Activated CD4-positive, alpha-beta T cell treated with anti-CD3 and anti-CD28 coated beads for 24 hours (primary cell): ENCODE results near the gene GLRA3.

ENCODE experiments used
- DNase-seq, 2 donors: peaks; one replicate each; pipeline ENCODE4 v3.0.0-alpha.2; 2020; ENCODE audit warnings: low read depth in 2 of 2

Gene GLRA3

DNA sequence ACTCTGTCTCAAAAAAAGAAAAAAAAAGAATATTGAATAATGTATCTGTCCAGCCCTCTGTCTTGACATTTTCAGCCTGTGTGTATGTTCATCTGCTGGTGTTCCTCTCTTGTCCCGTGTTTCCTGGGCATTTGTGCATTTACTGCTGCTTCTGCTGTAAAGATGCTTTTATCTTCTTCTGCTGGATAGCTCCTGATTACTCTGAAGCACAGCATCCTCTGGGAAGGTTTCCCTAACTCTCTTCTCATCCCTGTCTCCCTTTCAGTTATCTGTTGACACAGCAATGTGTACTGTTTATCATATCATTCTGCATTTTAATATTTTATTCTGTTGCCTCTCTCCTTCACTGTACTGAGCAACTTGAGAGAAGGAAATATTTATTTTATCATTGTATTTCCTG, 232.5 kb downstream of the GLRA3 start:
- no peak for DNase-seq

DNA sequence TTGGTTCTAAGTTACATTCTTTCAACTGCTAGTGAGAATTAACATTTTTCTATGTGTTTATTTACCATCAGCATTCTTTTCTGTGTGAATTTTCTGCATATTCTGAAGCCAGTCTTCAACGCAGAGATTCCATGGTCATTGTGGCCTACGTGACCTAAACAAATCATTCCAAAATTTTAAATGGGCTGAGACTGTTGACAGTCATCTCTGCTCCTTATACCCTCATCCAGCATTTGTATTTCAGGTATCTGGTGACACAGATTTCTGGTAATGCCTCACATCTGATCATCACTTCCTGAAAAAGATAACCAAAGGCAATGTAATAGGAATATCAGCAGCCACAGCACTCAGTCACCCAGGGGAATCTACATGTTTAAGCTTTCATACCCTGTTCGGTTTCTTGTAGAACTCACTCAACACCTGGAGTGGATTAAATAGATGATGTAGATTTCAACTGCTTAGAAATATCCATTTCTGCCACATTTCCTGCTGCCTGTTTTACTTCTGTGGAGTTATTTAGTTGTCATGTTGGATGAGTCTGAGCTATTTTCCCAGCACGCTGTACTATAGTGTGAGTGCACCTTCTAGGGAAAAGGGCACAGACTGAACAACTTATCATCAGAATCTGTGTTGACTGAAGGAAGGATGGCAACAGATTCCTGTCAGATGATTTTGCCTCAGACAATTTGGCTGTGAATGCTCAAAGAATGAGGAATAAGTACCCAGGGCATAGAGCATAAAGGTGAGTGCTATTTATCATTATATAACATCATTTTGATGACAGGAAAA, 233.7 kb downstream of the GLRA3 start:
- no peak for DNase-seq

DNA sequence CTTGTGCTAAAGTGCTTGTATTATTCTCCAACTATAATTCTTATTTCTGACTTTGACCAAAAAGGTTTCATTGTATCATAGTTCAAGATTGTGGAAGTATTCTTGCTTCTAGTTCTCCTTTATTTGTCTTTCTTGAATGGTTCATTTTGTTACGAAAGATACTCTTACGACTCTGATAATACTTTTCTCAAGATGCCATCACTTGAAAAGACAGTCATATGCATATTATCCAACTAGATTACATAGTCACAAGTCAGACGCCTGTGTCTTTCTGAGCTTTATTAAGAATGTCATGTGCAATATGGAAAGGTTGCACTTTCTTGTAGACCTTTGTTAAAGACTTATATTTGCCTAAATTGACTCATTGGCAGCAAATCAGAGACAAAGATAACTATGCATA, 235.3 kb downstream of the GLRA3 start:
- DNase-seq, result no peak

DNA sequence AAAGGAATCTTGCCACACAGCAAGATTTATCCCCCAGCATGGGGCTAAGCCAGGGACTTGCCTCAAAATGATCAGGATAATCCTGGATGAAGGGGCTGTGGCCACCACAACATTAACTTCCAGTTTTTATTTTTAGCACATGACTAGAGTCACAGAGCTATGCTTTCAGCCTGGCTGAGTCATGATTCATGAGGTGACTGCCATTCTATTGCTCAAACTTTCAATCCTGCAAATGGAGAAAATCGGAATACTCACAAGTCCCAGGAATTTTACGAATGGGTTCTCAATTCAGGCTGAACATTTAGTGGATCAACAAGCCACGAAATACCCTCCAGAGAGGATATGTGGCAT, 236.1 kb downstream of the GLRA3 start:
- DNase-seq, result no peak

DNA sequence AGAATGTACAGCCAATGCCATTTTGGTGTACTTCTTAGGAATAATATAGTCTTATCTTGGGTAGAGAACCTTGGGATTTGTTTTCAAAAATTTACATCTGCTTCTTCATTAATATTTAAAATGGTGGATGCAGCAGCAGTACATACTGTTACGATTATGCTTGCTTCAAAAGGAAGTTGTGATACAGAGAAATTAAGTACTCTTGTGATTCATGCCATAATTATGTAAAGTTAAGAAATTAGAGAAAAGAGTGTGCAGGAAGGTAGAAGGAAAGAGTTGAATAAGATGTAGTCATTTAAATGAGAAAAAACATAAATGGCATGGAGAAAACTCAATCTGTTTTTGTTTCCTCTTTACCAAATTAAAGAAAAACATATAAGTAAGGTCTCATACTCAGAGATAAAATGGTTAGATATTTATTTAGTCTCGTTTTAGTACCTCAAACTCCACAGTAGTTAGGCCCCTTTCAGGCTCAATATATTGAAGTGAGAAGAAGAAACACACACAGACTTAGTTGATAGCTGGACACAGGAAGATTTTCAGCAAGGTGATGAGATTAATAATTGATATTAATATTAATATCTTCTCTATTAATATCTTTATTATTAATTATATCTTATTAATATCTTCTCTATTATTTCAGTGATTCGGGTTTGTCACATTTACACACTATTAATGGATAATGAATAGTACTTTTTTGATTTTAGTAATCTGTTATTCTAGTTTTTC, 236.6 kb downstream of the GLRA3 start:
- DNase-seq, result no peak

DNA sequence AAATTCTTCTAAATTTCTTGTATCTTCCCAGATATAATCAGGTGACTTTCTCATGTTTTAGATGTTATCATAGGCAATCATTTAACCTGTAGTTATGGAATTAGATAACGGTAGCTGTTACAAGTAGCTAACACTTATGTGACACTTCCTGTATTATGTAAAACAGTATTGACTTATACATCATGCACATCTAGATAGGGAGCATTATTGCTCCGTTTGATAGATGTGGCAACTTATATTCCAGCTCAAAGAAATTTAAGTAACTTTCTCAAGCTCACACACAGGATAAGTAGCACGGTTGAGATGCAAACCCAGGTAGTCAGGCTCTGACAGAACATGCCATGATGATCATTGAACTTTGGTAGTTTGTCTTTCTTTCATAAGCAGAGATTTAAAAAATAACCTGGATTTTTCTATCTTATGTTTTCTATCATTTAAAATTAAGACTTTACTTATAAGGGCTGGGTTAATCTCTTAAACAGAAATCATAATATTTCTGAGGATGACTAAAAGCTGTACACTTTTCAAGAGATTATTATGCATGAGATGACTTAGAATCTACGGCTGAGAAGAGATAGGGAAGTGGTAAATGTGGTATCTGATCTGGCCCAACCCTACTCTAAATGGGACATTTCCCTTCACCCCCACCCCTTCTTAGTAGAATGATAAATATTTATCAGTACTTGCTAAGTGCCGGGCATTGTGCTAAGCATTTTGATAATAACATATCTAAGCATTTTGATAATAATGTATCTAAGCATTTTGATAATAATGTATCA, 237.6 kb downstream of the GLRA3 start:
- no peak for DNase-seq

DNA sequence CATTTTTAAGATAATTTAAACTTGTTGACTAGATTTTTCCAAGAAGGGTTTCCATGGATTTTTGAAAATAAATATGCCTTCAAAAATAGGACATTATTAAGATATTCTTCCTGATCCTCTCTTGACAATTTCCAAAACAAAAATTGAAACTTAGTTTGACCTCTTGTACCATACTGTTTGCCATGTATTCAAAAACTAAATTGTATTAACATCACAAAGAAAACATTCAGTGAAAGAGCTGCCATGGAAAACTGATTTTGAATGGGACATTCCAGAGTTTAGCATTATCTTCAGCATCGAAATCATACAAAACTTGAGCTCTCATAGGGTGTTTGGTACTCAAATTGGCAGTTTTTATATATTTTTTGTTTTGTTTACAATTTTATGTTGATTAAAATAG, 238.7 kb downstream of the GLRA3 start:
- no peak for DNase-seq
